ENCODE results near the gene CADM1. TPM values are rescaled to one million over a fixed set of nuclear protein-coding genes. Genes with fewer than 3 reads are reported as not detected.

CADM1 gene
- polyA plus RNA-seq, 1 experiment = 31.8 TPM

GRCh38 chr11:115154355-115154736, 349.9 kb downstream of the CADM1 start:
- Histone ChIP-seq H3K36me3 (ENCODE audit: control insufficient read depth, insufficient read depth, low read length) (no peaks in the 10 kb centered on the region), H3K27me3 (ENCODE audit: control insufficient read depth, insufficient read depth, low read length) (no peaks in the 10 kb centered on the region), H3K4me3 (ENCODE audit: low read depth, low read length) (no peak overlapping the region)
- ChIA-PET CTCF (no interaction called here), POLR2A (no interaction called here)
- TF ChIP-seq CTCF (IDR thresholded peaks at IDR 0.05; ENCODE audit: insufficient read depth, low read depth, low read length) = no peak
- no peak for DNase-seq (ENCODE audit: low read depth)

- DNase-seq (ENCODE audit: low read depth) = no peak
- no peak for TF ChIP-seq CTCF (IDR thresholded peaks at IDR 0.05; ENCODE audit: insufficient read depth, low read depth, low read length)
- ChIA-PET POLR2A (no interaction called here), CTCF (no interaction called here)
- Histone ChIP-seq H3K36me3 (ENCODE audit: control insufficient read depth, insufficient read depth, low read length) (no peaks in the 10 kb centered on the region), H3K4me3 (ENCODE audit: low read depth, low read length) (no peak overlapping the region), H3K27me3 (ENCODE audit: control insufficient read depth, insufficient read depth, low read length) (no peaks in the 10 kb centered on the region)
Measured at GRCh38 chr11:115153731-115154354, 350.4 kb downstream of the CADM1 start.

GRCh38 chr11:115153135-115153534, 351.1 kb downstream of the CADM1 start:
- no peaks in the 10 kb centered on the region for H3K36me3 ChIP-seq (ENCODE audit: control insufficient read depth, insufficient read depth, low read length)
- CTCF ChIA-PET = interaction anchor here (0.9 kb wide), 1 partner anchor 14 kb away, joined by 3 read pairs; no protein-coding TSS in a partner anchor
- no peak overlapping the region for H3K4me3 ChIP-seq (ENCODE audit: low read depth, low read length)
- no peak for TF ChIP-seq CTCF (IDR thresholded peaks at IDR 0.05; ENCODE audit: insufficient read depth, low read depth, low read length)
- H3K27me3 ChIP-seq (ENCODE audit: control insufficient read depth, insufficient read depth, low read length) = no peaks in the 10 kb centered on the region
- no peak for DNase-seq (ENCODE audit: low read depth)
- POLR2A ChIA-PET = no interaction called here

GRCh38 chr11:115151010-115151409, 353.2 kb downstream of the CADM1 start:
- TF ChIP-seq CTCF (IDR thresholded peaks at IDR 0.05; ENCODE audit: insufficient read depth, low read depth, low read length) = no peak
- H3K4me3 ChIP-seq (ENCODE audit: low read depth, low read length) = no peak overlapping the region
- CTCF ChIA-PET = interaction anchor here (0.7 kb wide), 1 partner anchor 11 kb away, joined by 3 read pairs; no protein-coding TSS in a partner anchor

GRCh38 chr11:115148691-115149090, 355.5 kb downstream of the CADM1 start:
- TF ChIP-seq CTCF (IDR thresholded peaks at IDR 0.05; ENCODE audit: insufficient read depth, low read depth, low read length) = no peak
- ChIA-PET CTCF (no interaction called here), POLR2A (no interaction called here)
- no peak for DNase-seq (ENCODE audit: low read depth)
- Histone ChIP-seq H3K27me3 (ENCODE audit: control insufficient read depth, insufficient read depth, low read length) (no peaks in the 10 kb centered on the region), H3K4me3 (ENCODE audit: low read depth, low read length) (no peak overlapping the region), H3K36me3 (ENCODE audit: control insufficient read depth, insufficient read depth, low read length) (no peaks in the 10 kb centered on the region)

More at GRCh38 chr11:115151010-115151409, 353.2 kb downstream of the CADM1 start:
- Histone ChIP-seq H3K27me3 (ENCODE audit: control insufficient read depth, insufficient read depth, low read length) (no peaks in the 10 kb centered on the region), H3K36me3 (ENCODE audit: control insufficient read depth, insufficient read depth, low read length) (no peaks in the 10 kb centered on the region)
- no peak for DNase-seq (ENCODE audit: low read depth)
- POLR2A ChIA-PET = no interaction called here

All from BJ (cell line).